Endothelial cell (in vitro differentiated cells): ENCODE data around the gene AP5S1. TPM values are rescaled to one million over a fixed set of nuclear protein-coding genes. Genes with fewer than 3 reads are reported as not detected.

Experiments used
- DNase-seq: peaks from one replicate; pipeline ENCODE4 v3.0.0; 2021; ENCODE audit warnings: low spot score
- H3K27ac Mint-ChIP-seq: one replicate; pipeline ENCODE4 v1.8.0; 2021; ENCODE audit warnings: mixed read lengths, inconsistent platforms; ENCODE audit not compliant: unreplicated experiment
- H3K27me3 Mint-ChIP-seq: one replicate; pipeline ENCODE4 v1.8.0; 2021; ENCODE audit warnings: mild to moderate bottlenecking, moderate library complexity, mixed read lengths, inconsistent platforms; ENCODE audit not compliant: unreplicated experiment
- H3K36me3 Mint-ChIP-seq: one replicate; pipeline ENCODE4 v1.8.0; 2021; ENCODE audit warnings: mild to moderate bottlenecking, low read depth, mixed read lengths, inconsistent platforms; ENCODE audit not compliant: unreplicated experiment
- H3K4me1 Mint-ChIP-seq: one replicate; pipeline ENCODE4 v1.8.0; 2021; ENCODE audit warnings: mild to moderate bottlenecking, mixed read lengths, inconsistent platforms; ENCODE audit not compliant: unreplicated experiment
- H3K4me3 Mint-ChIP-seq: one replicate; pipeline ENCODE4 v1.8.0; 2021; ENCODE audit warnings: mild to moderate bottlenecking, mixed read lengths, inconsistent platforms; ENCODE audit not compliant: unreplicated experiment
- H3K9me3 Mint-ChIP-seq: one replicate; pipeline ENCODE4 v1.8.0; 2021; ENCODE audit warnings: mixed read lengths, inconsistent platforms; ENCODE audit not compliant: unreplicated experiment
- CTCF ChIP-seq: fragments of 200-600 bp; sonication (generic); IDR thresholded peaks from one replicate; pipeline ENCODE4 v1.5.0; 2021; ENCODE audit warnings: antibody characterized with exemption; ENCODE audit not compliant: unreplicated experiment
- long read RNA-seq: library from polyadenylated mRNA; unstranded; transcript quantifications from one replicate; pipeline ENCODE4 v2.0.0, GENCODE V29; 2020; ENCODE audit not compliant: unreplicated experiment
- total RNA-seq: library from RNA; stranded (reverse); fragmentation: NEBNext Ultra II Directional; extraction: Animal tissue kit (Norgen Biotek cat#: 25700); gene quantifications from one replicate; pipeline ENCODE4 v1.2.1, GENCODE V29; 2021; ENCODE audit not compliant: unreplicated experiment

The AP5S1 gene, protein sequence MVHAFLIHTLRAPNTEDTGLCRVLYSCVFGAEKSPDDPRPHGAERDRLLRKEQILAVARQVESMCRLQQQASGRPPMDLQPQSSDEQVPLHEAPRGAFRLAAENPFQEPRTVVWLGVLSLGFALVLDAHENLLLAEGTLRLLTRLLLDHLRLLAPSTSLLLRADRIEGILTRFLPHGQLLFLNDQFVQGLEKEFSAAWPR
- 9.9 TPM for total RNA-seq
- long read RNA-seq, full-length matches to known transcripts: 12 of 12 reads
- long read RNA-seq, partial matches to known transcripts: 0 of 12 reads
- long read RNA-seq, other reads (novel, unspliced or antisense): 0 of 12 reads

- TF ChIP-seq CTCF: peak; percentile 96
- Mint-ChIP-seq H3K4me3 (peak within 1 kb of the TSS; percentile 95), H3K27me3 (peaks cover 8% of the 10 kb centered on the region), H3K36me3 (peaks cover 4% of the 10 kb centered on the region), H3K27ac (peak within 1 kb of the TSS; percentile 97), H3K4me1 (peaks cover 18% of the 10 kb centered on the region), H3K9me3 (no peaks in the 10 kb centered on the region)
- DNase-seq: peak; percentile 96
Measured at GRCh38 chr20:3820048-3820900, at the start of gene AP5S1. Gene AP5S1 (plus strand): TSS chr20:3820547. CDS start chr20:3822118, 1,571 bp downstream.

- Mint-ChIP-seq H3K27ac (no peak overlapping the region), H3K27me3 (peaks cover 8% of the 10 kb centered on the region), H3K9me3 (no peaks in the 10 kb centered on the region), H3K4me3 (no peak overlapping the region), H3K36me3 (peaks cover 4% of the 10 kb centered on the region), H3K4me1 (peaks cover 6% of the 10 kb centered on the region)
- no peak for TF ChIP-seq CTCF
- no peak for DNase-seq
Measured at GRCh38 chr20:3771552-3772058, 48.7 kb upstream of the AP5S1 start.

- DNase-seq: no peak
Measured at GRCh38 chr20:3775457-3776108, 44.8 kb upstream of the AP5S1 start.

GRCh38 chr20:3777381-3777715 lies 43.0 kb upstream of the AP5S1 start:
- H3K27me3 Mint-ChIP-seq: peaks cover 24% of the 10 kb centered on the region
- H3K4me3 Mint-ChIP-seq: peak overlapping the region; percentile 19

More at GRCh38 chr20:3775457-3776108, 44.8 kb upstream of the AP5S1 start:
- Mint-ChIP-seq H3K4me1 (peaks cover 6% of the 10 kb centered on the region), H3K4me3 (no peak overlapping the region), H3K36me3 (no peaks in the 10 kb centered on the region), H3K9me3 (no peaks in the 10 kb centered on the region), H3K27me3 (peaks cover 21% of the 10 kb centered on the region), H3K27ac (no peak overlapping the region)
- no peak for TF ChIP-seq CTCF

More at GRCh38 chr20:3777381-3777715, 43.0 kb upstream of the AP5S1 start:
- no peak for TF ChIP-seq CTCF
- H3K27ac Mint-ChIP-seq: no peak overlapping the region
- DNase-seq: no peak
- peaks cover 10% of the 10 kb centered on the region for H3K4me1 Mint-ChIP-seq
- H3K36me3 Mint-ChIP-seq: no peaks in the 10 kb centered on the region
- H3K9me3 Mint-ChIP-seq: no peaks in the 10 kb centered on the region
